ENCODE results near the gene SLC22A23. TPM values are rescaled to one million over a fixed set of nuclear protein-coding genes. Genes with fewer than 3 reads are reported as not detected.

SLC22A23 gene
- total RNA-seq, 4 donors from 2014 or later, result 6.2 to 10.8 (median 7.8) TPM

DNA sequence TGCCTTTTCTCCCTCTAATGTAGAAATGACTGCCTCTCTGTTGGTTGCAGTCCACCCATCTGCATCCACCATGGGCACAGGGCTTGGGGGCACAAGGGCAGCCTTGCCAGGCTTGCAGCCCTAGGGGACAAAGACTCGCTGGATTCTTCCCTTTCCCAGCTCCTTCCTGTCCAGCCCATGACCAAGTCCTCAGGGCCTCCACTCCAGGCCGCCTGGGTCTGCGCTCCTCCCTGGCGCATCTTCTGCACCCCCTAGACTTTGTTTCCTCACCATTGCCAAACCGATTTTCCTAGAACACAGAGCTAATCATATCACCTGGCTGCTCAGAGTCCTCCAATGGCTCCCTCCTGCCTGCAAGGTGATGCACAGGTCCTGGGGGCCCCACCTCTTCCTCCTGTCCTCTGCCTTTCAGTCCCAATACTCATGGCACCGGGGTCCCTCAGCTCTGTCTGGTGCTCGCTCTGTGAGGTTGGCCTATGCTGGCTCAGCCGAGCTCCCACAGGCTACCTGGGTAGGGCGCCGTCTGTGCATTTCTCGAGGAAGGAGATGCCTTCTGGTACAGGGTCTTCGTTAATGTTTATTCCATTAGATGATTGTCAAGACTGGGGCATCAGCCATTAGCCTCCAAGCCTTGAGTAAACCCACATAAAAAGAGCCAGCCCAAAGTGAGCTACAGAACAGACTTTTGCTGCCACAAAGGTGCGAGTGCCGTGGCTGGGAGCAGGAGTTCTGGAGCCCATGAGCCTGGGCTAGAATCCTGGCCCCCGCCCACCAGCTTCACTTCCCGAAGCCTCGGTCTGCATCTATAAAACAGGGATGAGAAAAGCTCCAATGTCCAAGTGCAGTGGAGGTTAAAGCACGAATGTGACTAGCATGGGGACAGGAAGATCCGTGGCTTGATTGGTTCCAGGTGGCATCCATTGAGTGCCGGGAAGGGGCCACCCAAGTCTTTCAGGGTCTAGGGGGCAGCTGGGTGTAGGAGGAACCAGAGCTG is 180.4 kb downstream of the SLC22A23 start:
- Histone ChIP-seq H3K4me1 (peaks cover 0 to 12% (median 1%) of the 10 kb centered on the region in 3 donors), H3K27ac (no peak overlapping the region), H3K36me3 (peaks cover 0 to 46% of the 10 kb centered on the region in 2 donors), H3K27me3 (no peaks in the 10 kb centered on the region), H3K4me3 (no peak overlapping the region), H3K9me3 (no peaks in the 10 kb centered on the region)
- TF ChIP-seq EP300 (IDR thresholded peaks at IDR 0.05) (no peak), POLR2A (IDR thresholded peaks at IDR 0.05) (no peak), POLR2AphosphoS5 (IDR thresholded peaks at IDR 0.05) (no peak)
- TF ChIP-seq, protein P1, sequence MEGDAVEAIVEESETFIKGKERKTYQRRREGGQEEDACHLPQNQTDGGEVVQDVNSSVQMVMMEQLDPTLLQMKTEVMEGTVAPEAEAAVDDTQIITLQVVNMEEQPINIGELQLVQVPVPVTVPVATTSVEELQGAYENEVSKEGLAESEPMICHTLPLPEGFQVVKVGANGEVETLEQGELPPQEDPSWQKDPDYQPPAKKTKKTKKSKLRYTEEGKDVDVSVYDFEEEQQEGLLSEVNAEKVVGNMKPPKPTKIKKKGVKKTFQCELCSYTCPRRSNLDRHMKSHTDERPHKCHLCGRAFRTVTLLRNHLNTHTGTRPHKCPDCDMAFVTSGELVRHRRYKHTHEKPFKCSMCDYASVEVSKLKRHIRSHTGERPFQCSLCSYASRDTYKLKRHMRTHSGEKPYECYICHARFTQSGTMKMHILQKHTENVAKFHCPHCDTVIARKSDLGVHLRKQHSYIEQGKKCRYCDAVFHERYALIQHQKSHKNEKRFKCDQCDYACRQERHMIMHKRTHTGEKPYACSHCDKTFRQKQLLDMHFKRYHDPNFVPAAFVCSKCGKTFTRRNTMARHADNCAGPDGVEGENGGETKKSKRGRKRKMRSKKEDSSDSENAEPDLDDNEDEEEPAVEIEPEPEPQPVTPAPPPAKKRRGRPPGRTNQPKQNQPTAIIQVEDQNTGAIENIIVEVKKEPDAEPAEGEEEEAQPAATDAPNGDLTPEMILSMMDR (IDR thresholded peaks at IDR 0.05), result no peak
- WGBS, 2 donors (ENCODE audit: low coverage in 1 of 2), result 56 to 93% methylated on average over 3 to 10 of the region's 20 CpGs
- no peak for ATAC-seq

DNA sequence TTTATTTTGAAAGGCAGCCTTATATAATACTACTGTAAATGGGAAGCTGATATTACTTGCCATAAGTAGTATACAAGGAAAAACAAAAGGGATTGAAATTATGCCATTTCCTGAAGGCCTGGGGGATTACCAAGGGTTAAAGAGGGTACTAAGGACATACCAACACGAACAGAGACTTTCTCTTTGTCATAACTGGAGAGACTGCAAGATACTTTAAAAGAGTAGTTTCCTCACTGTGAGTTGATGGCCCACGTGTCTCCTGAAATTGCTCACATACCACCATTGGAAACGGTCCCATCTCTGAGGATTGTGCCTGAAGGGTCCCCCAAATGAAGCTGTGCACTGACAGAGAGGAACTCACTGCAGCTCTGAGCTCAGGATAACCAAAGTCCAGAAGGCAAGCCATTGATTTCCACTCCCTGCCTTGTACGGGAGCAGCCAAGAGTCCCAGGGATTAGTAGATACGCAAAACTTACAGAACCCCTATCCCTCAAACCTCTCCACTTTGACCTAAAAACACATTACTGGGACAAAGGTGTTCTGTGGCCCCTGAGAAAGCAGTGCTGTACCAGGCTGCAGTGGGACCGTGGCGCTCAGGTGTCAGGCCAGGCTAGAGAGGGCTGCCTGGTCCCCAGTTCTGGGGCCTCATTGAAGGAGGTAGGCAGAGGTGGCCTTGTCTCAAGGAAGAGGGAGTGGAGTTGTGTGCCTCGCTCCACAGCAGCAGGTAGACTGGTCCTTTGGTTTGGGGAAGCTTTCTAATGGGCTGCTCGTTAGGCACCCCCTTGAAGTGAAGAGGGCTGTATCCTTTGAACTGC is 182.9 kb downstream of the SLC22A23 start:
- Histone ChIP-seq H3K4me1 (no peaks in the 10 kb centered on the region), H3K4me3 (no peak overlapping the region), H3K9me3 (no peaks in the 10 kb centered on the region), H3K36me3 (peaks cover 0 to 71% of the 10 kb centered on the region in 2 donors), H3K27me3 (no peaks in the 10 kb centered on the region), H3K27ac (no peak overlapping the region)
- WGBS, 2 donors (ENCODE audit: low coverage in 1 of 2), result 73% methylated on average over 7 of the region's 9 CpGs; no CpG with 5 or more reads in 1 of the 2 donors
- TF ChIP-seq, protein P1 (IDR thresholded peaks at IDR 0.05), result no peak
- TF ChIP-seq POLR2A (IDR thresholded peaks at IDR 0.05), result no peak
- TF ChIP-seq EP300 (IDR thresholded peaks at IDR 0.05), result no peak
- TF ChIP-seq POLR2AphosphoS5 (IDR thresholded peaks at IDR 0.05), result no peak
- no peak for ATAC-seq

DNA sequence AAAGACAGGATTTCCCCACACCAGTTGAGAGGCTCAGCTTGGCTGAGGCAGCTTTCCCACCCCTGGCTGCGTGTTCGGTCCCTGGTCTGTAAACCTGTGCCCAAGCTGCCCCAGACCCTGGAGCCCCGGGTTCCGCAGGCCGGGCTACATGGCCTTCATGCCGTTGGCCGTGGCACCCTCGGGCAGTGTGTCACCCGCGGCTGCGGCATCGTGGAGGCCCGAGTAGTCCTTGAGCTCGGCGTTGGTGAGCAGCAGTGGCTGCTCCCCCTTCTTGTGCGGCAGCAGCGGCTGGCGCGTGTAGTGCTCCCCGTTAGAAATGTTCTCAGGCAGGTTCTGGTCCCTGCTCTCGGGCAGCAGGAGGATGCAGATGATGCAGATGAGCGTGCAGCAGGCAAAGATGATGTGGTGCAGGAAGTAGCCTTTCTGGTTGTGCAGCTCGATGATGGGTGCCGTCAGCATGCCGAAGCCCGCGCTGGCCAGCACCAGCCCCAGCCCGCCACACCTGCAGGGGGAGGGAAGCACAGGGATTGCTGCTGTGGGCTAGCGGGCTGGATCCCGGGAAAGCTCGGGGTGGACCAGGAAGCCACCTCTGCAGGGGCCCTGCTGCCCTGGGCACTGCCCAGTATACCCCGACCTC is 183.8 kb downstream of the SLC22A23 start:
- Histone ChIP-seq H3K27ac (no peak overlapping the region), H3K4me1 (no peaks in the 10 kb centered on the region), H3K27me3 (no peaks in the 10 kb centered on the region), H3K9me3 (no peaks in the 10 kb centered on the region), H3K4me3 (no peak overlapping the region), H3K36me3 (peaks cover 0 to 80% of the 10 kb centered on the region in 2 donors)
- WGBS, 2 donors (ENCODE audit: low coverage in 1 of 2), result 77% methylated on average over 3 of the region's 32 CpGs; no CpG with 5 or more reads in 1 of the 2 donors
- TF ChIP-seq POLR2AphosphoS5 (IDR thresholded peaks at IDR 0.05), result no peak
- no peak for TF ChIP-seq EP300 (IDR thresholded peaks at IDR 0.05)
- TF ChIP-seq, protein P1 (IDR thresholded peaks at IDR 0.05), result no peak
- TF ChIP-seq POLR2A (IDR thresholded peaks at IDR 0.05), result no peak
- no peak for ATAC-seq

DNA sequence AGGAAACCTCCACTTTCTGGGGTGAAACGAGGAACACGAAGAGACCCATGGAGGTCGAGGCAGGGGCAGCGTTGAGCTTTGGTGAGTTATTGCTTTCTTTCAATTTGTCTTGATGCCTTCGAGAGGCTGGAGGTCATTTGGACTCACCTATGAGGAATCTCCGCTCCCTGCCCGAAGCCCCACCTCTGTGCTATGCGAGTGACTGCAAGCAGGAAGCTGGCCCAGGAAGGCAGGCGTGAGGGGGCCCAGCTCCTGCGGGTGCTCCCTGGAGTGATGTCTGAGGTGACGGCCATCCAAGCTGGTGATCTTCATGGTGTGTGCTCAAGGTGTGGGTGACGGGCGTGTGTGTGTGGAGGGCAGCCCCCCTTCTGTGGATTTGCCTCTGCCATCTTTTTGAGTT is 185.1 kb downstream of the SLC22A23 start:
- Histone ChIP-seq H3K36me3 (peaks cover 0 to 82% of the 10 kb centered on the region in 2 donors), H3K9me3 (no peaks in the 10 kb centered on the region), H3K4me1 (no peaks in the 10 kb centered on the region), H3K27ac (no peak overlapping the region), H3K4me3 (no peak overlapping the region), H3K27me3 (no peaks in the 10 kb centered on the region)
- no peak for ATAC-seq
- TF ChIP-seq POLR2AphosphoS5 (IDR thresholded peaks at IDR 0.05), result no peak
- TF ChIP-seq EP300 (IDR thresholded peaks at IDR 0.05), result no peak
- TF ChIP-seq POLR2A (IDR thresholded peaks at IDR 0.05), result no peak
- TF ChIP-seq, protein P1 (IDR thresholded peaks at IDR 0.05), result no peak
- 89% methylated on average over 5 of the region's 13 CpGs; no CpG with 5 or more reads in 1 of the 2 donors for WGBS, 2 donors (ENCODE audit: low coverage in 1 of 2)

All from gastroesophageal sphincter (tissue), 4 donors.